HG03097 (cell line): ENCODE results near the gene NTRK1.

Source experiments
- ATAC-seq: cut with Tn5 transposase; IDR thresholded peaks from one replicate; pipeline ENCODE4 v1.9.1; 2021; ENCODE audit not compliant: unreplicated experiment, low FRiP score

NTRK1 gene

DNA sequence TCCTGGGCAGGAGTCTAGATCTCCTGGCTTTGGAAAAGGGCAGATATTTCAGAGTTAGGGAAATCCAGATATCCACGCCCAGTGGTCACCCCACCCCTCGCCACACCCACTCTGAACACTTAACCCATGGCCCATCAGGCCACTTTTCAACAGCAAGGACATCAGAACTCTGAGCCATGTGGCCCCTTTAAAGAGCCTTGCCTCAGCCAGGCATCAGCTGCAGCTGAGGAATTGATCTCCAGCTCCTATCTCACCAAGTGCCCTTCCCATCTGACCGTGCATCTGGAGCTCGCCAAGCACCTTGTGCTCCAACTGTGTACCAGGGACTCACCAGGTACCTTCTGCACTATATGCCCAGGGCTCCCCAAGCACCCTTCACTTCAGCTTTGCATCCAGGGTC lies 23.8 kb upstream of the NTRK1 start:
- no peak for ATAC-seq

DNA sequence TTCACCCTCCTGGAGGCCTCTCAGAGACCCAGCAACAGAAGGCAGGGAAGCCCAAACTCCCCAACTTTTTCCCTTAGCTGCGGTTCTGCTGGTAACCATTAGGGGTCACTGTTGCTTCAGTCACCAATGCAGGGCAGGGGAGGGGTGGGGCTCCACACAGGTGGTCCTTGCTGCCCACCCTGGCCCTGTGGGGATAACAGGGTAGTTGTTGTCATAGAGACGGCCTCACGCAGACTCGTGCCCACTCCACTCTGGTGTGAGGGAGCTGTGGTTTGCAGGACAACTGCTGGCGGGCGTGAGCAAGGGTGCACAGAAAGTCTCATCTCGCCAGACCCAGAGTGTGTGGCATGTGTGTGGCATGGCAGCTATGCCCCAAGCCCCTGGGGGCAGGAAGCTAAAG lies 21.7 kb upstream of the NTRK1 start:
- ATAC-seq, result no peak

DNA sequence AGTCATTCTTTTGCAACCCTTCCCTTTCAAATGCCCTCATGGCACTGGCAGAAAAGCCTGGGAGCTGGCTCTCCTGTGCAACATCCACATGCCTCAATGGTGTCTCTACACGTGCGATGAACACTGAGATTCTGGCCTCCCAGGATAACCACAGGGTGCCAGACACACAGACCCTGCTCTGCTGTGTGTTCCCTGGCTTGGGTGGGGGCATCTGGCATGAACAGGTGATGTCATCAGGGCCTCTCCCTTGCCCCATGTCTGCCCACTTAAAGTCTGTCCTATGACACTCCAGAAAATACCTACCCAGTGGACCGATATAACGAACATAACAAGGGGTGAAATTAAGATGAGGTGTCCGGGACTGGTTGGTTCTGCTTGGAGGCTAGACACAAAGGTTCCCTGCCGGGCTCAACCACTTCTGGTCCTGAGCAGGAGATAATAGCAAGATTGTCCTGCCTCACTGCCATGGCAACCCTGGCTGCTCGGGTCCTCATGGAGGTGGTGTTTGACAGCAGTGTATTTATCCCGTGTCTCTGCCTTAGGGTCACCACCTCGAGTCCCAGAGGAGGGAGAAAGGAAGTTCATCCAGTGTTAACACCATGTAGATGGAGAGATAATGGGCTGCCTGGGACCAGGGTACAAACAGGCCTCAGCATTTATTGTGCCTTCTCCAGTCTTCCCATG lies 21.1 kb upstream of the NTRK1 start:
- ATAC-seq, result no peak

DNA sequence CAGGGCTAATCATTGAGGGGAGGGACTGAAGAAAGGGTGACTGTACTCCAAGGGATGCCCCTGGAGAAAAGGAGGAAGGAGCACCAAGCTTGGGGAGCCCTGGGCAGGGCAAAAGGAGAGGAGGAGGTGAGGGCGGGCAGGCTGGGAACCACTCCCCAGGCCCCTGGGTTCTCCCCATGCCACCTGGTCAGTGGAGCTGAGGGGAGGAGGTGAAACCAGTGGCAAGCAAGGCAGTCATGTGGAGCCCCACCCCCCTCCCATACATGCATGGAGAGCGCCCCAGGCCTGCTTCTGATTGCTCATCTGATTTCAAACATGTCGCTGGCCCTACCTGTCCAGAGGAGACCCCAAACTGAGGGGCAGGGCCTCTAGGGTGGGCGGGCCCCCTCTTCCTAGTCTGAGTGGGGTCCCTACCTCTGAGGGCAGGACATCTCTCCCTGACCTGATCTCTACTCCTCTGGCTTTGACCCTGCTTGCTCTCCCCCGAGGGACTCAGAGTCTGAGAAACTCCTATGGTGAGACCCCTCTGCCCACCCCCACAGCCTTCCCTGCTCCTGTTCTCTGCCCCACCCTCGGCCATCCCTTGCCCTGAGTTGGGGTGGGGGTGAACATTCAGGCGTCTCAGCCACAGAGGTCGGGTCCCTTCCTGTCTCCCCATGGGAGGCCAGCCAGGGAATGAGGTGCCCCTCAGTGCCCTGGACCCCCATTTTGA lies 20.3 kb upstream of the NTRK1 start:
- ATAC-seq, result no peak

DNA sequence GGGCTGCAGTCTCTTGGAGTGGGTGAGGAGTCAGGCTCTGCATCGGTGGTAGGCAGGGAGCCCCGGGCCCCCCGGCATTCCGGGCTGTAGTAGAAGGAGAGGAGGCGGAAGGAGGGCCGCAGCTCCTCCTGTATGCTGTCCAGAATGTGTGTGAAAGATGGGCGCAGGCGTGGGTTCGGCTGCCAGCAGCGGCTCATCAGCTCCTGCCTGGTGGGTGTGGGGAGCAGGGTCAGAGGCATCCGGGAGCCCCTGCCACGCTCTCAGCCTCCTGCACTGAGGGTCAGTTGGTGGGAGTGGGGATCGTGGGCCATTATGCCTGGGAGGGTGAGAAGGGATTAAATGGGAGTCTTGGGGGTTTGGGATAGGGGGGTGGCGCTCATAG lies 19.8 kb upstream of the NTRK1 start:
- no peak for ATAC-seq

DNA sequence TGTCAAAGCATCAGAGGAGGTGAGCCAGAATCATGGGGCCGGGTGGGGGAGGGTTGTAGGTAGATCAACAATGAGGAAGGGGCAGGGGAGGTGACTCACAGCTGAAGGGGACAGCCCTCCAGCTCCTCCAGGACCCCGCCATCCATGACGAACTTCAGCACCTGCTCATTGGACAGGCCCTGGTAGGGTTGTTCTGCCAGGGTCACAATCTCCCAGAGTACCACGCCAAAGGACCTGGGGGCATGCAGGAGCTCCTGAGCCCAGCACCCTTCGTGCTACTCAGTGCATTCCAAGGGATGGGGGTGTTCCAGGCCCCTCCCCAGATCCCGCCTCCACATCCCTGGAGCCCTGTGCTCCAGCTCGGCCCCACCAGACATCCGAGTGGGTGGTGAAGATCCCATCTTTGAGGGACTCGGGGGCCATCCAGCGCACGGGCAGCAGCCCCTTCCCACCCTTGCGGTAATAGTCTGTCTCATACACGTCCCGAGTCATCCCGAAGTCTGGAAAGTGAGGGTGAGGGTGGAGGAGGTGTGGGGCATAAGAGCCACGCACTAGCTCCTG lies 19.3 kb upstream of the NTRK1 start:
- no peak for ATAC-seq

DNA sequence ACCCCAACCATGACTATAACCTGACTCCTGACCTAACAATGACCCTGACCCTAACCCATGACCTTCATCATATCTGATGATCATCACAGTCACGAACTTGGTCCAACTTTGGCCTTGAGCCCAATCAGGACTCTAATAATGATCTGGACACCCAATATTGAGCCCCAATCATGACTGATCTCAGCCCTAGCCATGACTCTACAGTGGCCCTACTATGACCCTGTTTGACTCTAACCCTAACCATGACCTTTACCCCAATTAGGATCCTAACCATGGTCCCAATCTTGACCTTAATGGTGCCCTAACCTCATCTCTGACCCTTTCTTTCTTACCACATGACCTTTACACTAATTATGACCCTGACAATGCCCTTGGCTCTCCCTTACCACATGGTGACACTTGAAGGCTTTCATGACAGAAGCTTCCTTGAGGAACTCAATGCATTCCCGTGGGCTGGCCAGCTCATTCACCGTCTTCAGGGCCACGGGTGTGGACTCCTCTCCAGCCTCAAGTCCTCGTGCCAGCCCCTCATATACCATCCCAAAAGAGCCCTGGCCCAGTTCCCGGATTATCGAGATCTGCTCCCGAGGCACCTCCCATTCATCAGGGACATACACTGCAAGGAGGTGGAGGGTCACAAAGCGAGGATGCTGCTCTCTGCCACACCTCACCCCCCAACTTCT lies 17.9 kb upstream of the NTRK1 start:
- ATAC-seq, result no peak

DNA sequence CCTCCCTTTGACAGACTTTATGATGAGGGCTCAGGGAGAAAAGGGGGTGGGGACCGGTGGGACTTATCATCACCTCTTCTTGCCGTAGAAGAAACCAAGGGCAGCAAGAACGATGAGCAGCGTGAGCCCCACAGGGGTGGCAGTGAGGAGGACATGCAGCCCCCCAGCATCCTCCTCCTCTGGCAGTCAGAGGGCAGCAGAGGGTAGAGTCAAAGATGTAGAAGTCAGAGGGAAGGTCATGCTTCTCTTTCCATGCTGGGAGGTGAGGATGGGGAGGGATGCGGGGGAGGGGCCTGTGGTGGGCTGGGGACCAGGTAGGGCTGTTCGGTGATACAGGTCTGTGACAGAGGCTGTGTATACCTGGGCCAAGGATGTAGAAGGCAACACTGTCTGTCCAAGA lies 16.6 kb upstream of the NTRK1 start:
- ATAC-seq, result no peak

DNA sequence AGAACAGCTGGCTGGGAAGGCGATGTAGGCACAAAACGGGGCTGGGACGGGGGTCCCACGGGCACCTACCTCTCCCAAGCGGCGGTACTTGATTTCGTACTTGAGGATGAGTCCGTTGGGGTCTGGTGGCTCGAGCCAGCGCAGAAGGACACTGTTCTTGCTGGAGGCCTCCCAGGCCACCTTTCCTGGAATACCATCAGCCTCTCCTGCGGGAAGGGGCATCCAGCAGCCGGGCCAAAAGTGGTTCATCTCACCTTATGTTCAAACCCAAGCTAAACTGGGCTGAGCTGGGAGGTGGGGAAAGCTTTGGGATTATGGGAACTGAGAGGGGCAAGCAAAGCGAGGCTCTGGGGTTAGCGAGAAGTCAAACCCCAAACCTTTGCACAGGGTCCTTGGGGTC lies 16.0 kb upstream of the NTRK1 start:
- no peak for ATAC-seq

DNA sequence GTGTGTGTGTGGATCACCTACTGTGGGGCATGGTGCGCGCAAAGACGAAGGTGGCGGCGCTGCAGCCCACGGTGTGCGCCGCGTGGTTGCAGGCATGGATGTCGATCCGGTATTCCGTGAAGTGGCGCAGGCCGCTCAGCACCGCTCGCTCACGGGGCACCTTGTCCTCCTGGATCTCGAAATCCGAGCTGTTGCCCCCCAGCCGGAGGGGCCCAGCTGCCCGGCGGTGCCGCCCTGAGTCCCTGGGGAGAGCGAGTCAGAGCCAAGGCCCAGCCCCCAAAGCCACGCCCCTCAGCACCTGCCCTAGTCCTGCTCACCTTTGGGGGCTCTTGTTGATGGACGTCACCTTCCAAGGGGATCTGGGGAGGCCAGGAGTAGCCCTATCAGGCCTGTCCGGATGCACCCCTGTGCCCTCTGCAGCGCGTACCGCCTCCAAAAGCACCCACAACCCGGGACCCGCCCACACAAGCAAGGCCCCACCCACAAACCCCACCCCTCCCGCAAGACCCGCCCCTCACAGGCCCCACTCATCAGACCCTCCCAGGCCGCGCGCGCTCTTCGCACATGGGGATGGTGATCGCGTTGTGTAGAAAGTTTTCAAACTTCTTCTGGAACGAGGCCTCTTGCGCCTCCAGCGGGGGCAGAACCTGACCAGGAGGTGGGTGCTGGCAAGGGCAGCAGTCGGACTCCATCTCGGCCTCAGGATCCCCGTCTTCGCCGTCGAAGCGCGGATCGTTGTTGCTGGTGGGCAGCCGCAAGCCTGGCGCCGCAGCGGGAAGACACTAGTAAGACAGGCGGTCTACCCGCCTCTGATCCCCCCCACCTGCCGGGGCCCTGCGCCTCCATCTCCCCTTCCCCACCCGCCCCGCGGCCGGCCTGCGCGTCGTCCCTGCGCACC lies 15.4 kb upstream of the NTRK1 start:
- no peak for ATAC-seq

DNA sequence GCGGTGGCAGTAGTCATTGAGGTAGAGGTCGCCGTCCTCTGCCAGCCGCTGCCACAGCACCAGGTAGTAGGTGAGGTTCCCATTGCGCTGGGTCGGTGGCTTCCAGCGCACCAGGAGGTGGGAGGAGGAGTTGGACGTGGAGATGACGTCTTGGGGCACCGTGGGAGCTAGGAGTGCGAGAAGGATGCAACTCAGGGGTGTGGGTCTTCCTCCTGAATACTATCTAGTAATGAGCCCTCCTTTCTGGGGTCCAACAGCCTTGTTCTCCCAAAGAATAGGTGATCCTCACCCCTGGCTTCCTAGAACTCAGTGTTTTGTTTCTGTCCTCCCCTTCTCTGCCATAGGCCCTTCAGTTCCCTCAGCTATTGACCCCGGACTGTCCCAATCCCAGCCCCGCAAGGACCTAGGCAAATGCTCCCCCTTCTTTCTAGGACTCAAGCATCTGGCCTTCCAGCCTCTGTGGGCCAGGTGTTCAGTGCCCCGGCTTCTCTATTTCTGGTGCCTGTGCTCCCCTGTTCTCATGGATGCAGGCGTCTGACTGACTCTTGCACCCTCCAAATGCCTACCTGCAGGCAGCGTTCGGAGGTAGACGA lies 14.6 kb upstream of the NTRK1 start:
- ATAC-seq, result no peak

DNA sequence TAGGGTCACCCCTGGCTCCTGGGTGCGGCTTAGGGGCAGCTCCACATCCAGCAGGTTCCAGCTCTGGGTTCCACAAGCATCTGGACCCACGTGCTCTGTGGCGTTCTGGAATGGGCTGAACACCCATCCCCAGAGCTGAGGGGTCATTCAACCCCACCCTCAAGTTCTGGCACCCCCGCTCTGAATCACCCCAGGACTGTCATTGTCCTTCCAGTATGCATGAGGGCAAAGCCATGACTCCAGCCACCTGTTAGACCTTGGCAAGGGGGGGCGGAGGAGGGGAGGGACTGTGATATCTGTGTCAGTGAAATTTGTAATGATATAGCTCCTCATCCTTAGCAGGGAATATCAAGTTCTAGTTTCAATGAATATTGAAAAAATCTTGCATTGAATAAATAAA lies 14.0 kb upstream of the NTRK1 start:
- no peak for ATAC-seq

DNA sequence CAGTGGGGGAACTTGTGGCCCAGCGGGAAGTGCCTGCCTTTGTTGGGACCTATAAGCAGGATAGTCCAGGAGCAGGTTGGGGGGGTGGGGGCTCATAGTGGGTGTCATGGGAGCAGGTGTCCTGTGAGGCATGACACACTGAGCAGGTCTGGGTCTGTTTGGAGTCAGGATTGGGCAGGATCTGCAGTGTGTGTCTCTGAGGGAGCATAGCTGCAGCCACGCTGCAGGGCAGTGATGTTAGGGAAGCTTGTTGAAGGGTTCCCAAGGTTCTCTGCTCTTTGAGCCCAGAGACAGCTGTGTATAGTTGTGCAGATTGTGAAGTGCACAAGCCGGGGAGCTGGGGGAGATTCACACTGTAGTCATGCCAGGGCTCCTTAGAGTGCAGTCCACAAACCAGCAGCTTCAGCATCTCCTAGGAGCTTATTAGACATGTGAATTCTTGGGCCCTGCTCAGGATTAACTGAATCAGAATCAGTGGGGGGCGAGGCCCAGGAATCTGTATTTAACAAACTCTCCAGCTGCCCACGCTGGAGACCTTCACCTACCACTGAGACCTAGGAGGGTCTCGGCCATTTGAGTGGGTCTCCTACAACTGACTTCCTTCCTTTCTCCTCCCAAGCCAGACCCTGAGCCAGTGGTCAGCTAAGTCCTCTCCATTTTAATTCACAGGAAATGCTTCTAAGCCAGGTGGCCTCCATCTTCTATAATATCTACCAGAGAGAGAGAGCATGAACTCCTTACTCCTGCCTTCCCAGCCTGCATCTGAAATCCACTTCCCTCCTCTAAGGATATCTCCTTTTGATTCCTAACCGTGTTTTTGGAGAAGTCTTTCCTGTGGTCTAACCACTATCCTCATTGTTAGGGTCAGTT lies 12.8 kb upstream of the NTRK1 start:
- no peak for ATAC-seq

DNA sequence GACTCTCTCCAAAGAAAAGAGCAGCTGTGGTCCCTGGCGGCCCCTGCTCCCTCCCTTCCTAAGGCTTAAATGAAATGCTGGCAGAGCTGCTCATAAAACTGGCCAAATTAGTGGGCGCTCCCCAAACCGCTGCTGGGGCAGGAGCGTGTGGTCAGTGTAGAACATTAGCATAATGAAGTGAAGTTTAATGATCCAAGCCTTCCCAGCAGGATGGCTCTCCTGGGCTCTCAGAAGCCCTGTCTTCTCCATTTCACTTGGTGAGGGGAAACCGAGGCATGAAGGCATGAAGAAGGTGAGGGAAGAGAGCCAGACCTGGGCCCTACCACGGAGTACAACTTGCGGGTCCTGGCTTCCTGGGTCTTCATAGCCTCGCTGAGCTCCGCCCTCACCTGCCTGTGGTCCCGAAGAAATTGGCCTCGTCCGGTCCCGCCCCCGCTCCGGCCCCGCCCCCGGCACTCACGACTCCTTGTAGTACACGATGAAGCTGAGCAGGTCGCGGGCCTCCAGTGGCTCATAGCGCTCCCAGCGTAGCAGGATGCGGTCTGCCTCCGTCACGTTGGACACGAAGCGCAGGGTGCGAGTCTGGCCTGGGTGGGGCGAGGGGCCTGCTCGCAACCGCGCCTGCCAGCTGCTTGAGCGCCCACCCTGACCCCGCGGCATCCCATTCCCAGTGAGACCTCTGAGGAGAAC lies 12.1 kb upstream of the NTRK1 start:
- no peak for ATAC-seq

DNA sequence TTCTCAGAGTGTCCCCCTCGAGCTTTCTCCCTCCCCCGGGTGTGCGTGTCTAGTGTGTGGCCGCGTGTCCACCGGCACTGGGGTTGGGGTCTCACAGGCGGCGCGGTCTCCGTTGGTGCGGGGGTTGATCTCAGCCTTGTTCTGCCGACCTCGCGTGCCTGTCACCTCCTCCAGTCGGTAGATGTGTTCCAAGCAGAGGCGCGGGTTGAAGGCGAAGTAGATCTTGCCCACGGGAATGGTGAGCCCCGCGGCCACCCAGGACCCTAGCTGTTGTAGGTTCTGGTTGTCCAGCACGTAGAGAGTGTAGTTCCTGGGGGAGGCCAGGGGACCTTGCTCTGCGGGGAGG lies 11.5 kb upstream of the NTRK1 start:
- ATAC-seq, result no peak

DNA sequence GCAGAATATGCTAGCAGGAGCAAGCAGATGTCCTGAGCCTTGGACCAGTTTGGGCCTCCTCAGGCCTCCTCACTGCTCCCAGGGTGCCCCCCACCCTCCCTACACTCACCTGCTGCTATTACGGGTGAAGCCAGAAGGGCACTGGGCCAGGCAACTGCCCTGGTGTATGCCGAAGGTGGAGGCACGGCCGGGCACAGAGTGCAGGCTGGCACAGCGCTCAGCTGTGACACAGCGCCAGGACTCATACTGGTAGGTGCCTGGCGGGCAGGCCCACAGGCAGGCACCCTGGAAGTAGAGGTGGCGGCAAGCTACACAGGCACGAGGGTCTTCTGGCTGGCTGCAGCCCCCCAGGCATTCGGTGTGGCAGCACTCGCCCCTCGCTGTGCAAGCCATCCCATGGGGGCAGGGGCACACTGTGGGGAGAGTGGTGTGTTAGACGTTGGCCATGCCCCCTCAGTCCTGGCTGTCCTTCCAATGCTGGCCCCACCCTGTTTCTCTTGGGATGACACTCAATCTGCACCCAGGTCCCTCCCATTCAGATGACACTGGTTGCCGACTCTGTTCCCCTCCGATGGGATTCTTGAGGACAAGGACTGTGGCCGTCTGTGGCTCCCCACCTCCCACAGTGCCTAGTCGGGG lies 8.8 kb upstream of the NTRK1 start:
- ATAC-seq, result no peak

DNA sequence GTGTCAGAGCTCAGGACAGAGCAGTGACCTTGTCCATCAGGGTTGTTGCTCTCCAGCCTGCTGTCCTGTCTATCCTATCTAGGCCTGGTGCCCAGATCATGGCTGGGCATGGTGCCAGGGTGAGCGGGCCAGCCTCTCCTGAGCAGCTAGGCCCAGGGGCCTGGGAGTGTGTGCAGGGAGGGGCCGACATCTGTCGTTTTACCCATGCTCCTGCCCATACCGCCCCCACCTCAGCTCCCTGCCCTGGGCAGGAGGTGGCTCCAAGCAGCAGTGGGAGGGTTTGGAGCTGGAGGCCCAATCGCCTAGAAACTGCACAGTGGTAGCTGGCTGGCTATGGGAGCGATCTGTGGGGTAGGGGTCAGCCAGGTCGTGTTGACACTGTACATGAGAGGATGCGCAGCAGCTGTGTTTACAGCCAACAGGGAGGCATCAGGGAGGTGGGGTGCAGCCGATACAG lies 8.2 kb upstream of the NTRK1 start:
- ATAC-seq, result no peak

DNA sequence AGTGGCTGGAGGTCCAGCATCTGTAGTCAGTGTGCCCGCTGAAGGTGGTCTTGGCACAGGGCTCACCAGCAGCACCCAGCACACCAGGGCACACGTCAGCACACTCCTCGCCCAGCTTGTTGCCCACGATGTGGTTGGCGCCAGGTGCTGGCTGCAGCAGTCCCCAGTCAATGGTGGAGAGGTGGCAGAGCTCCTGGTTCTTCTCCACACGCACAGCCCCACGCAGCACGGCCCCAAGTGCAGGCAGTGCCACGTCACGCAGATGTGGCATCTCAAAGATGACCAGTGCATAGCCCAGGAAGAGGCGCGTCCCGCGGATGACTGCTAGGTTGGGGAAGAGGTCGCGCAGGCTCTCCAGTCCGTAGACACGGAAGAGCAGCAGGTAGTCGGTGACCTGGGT lies 6.9 kb upstream of the NTRK1 start:
- no peak for ATAC-seq
